ENCODE results near the gene GARIN5B. TPM values are rescaled to one million over a fixed set of nuclear protein-coding genes. Genes with fewer than 3 reads are reported as not detected.

The GARIN5B gene
- total and polyA plus RNA-seq, 2 of the 8 experiments (the other 6 are each of a cell fraction or from before 2014, with no cell fraction given): 0.03 TPM; not detected in 1

DNA sequence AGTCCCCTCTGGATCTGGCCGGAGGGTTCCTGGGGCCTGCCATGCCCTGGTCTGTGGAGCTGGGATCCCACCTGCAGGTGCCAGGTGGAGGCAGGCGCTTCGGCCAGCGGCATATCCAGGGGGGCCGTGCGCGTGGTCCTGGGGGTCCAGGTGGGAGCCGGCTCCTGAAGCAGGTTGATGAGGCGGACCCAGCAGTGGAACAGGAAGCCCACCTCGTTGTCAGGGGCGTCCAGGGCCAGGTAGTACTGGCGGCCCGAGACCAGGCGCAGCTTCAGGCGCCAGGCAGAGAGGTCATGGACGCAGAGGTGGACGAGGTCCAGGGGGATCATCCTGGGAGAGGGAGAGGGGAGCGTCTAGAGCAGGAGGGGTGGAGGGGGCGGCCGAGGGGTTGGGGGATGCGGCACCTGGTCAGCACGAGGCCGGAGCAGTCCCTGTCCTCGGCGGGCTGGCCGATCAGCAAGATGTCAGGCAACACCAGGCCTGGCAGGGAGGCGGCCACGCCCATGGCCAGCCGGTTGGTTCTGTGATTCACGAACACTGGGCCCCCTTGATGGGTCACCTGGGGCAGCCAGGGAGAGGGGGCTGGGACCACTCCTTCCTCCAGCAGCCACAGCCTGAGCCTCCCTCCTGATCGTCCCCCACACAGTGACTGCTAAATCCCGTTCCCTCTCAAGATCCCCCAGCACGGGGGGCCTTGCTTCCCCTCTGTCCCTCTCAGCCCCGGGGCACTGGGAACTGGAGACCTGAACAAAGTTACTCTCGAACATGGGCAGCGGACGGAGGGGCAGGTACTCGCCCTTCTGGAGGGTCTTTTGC, 678 bp downstream of the GARIN5B start:
- Histone ChIP-seq H3K4me3 (ENCODE audit: extremely low read depth in 1 of 4, insufficient read depth in 2 of 4, low read depth in 3 of 4, low read length in 4 of 4) (no peak overlapping the region), H4K91ac (replicated peaks; ENCODE audit: insufficient read length, low read length) (no peak overlapping the region), H3K4me1 (replicated peaks in 1 of 4; ENCODE audit: control insufficient read depth in 3 of 4, insufficient read depth in 4 of 4, low read length in 3 of 4) (peaks cover 0 to 10% (median 8%) of the 10 kb centered on the region in 4 experiments; a peak in 6 of 7 replicates), H2BK12ac (ENCODE audit: low read depth, low read length) (peak overlapping the region; percentile 50; the same call in 1 of the 2 replicates), H3K27ac (ENCODE audit: low read depth, low read length) (no peak overlapping the region), H3K4ac (replicated peaks; ENCODE audit: insufficient read length, low read depth, low read length) (no peak overlapping the region), H4K8ac (ENCODE audit: extremely low read depth, insufficient read depth, low read length) (peak overlapping the region; percentile 96), H2BK15ac (ENCODE audit: low read length) (peak overlapping the region; percentile 72; the same call in 1 of the 2 replicates), H3K4me2 (ENCODE audit: insufficient read depth in 1 of 2, low read depth in 2 of 2, low read length in 2 of 2) (no peak overlapping the region), H3K56ac (replicated peaks; ENCODE audit: insufficient read length, low read depth, low read length) (no peak overlapping the region), H3K9me3 (ENCODE audit: insufficient read depth in 2 of 2, low read depth in 1 of 2, low read length in 1 of 2) (no peaks in the 10 kb centered on the region), H3K79me2 (ENCODE audit: control insufficient read depth in 1 of 2, insufficient read depth in 2 of 2, low read length in 2 of 2) (no peaks in the 10 kb centered on the region), H2BK5ac (ENCODE audit: low read depth, low read length) (no peak overlapping the region; the same call in 1 of the 2 replicates), H3K36me3 (ENCODE audit: control insufficient read depth in 2 of 4, insufficient read depth in 4 of 4, low read length in 3 of 4) (no peaks in the 10 kb centered on the region), H3K18ac (ENCODE audit: extremely low read depth, low read length) (no peak overlapping the region; the same call in 1 of the 2 replicates), H4K5ac (ENCODE audit: insufficient read length, low read depth, low read length) (peak overlapping the region; percentile 15), H3K23ac (ENCODE audit: insufficient read length) (no peak overlapping the region), H2AK5ac (ENCODE audit: low read depth, low read length) (peak overlapping the region; percentile 82; the same call in 1 of the 2 replicates), H3K27me3 (replicated peaks in 1 of 4; ENCODE audit: control insufficient read depth in 3 of 4, extremely low read depth in 1 of 4, insufficient read depth in 3 of 4, low read length in 3 of 4) (peaks cover 0 to 11% (median 7%) of the 10 kb centered on the region in 4 experiments; a peak in 4 of 7 replicates), H3K9ac (replicated peaks in 1 of 4; ENCODE audit: extremely low read depth in 1 of 4, low read depth in 3 of 4, low read length in 3 of 4) (no peak overlapping the region), H3K23me2 (ENCODE audit: low read depth, low read length) (no peaks in the 10 kb centered on the region), H2BK20ac (ENCODE audit: low read length) (no peak overlapping the region), H3K14ac (ENCODE audit: insufficient read length) (no peak overlapping the region), H3K79me1 (ENCODE audit: low read depth, low read length) (no peaks in the 10 kb centered on the region), H4K20me1 (replicated peaks in 1 of 2; ENCODE audit: control insufficient read depth in 1 of 2, insufficient read depth in 2 of 2, low read length in 2 of 2) (no peaks in the 10 kb centered on the region), H2BK120ac (replicated peaks; ENCODE audit: low read depth, low read length) (no peak overlapping the region), H2AFZ (ENCODE audit: low read length) (no peak overlapping the region)
- TF ChIP-seq KDM1A (IDR thresholded peaks at IDR 0.05; ENCODE audit: borderline replicate concordance, low read length): no peak
- TF ChIP-seq JUN (IDR thresholded peaks at IDR 0.05; ENCODE audit: low read depth, low read length): no peak
- no peak for TF ChIP-seq TAF7 (optimal IDR thresholded peaks at IDR 0.05; ENCODE audit: borderline replicate concordance, low read depth, low read length)
- TF ChIP-seq CTBP2 (IDR thresholded peaks at IDR 0.05; ENCODE audit: borderline replicate concordance, insufficient read depth, insufficient read length, low read length): no peak
- TF ChIP-seq SP1 (IDR thresholded peaks at IDR 0.05; ENCODE audit: low read depth, low read length): no peak
- TF ChIP-seq CREB1 (IDR thresholded peaks at IDR 0.05): no peak
- ChIA-PET POLR2A (ENCODE audit: partially characterized antibody) (interaction anchor here (0.6 to 6.1 kb wide), 16 partner anchors 10 to 45 kb away, joined by 3 to 30 read pairs (median 4); partner anchors contain the start of genes KMT5C, TMEM190, TMEM238 and UBE2S), CTCF (ENCODE audit: partially characterized antibody) (interaction anchor here (0.7 to 2.5 kb wide), 4 partner anchors 10 to 217 kb away, joined by 3 to 11 read pairs (median 4); no protein-coding TSS in a partner anchor)
- no peak for DNase-seq (ENCODE audit: low read depth in 1 of 2, low spot score in 2 of 2)
- 86% methylated on average over 21 of the region's 38 CpGs; no CpG with 5 or more reads in 1 of the 2 experiments for WGBS, 2 experiments (ENCODE audit: extremely low coverage in 1 of 2, insufficient coverage in 1 of 2, insufficient read length in 1 of 2, insufficient replicate concordance in 2 of 2, low coverage in 1 of 2, low lambda C conversion rate in 2 of 2, missing lambda C conversion rate in 1 of 2)
- FAIRE-seq: no peak

All from H1 (cell line).